HG02884 (cell line): ENCODE measurements around the gene TLL1.

Experiments
- ATAC-seq: cut with Tn5 transposase; IDR thresholded peaks from one replicate; pipeline ENCODE4 v1.9.1; 2021; ENCODE audit warnings: mild to moderate bottlenecking, moderate library complexity; ENCODE audit not compliant: unreplicated experiment

The TLL1 gene

GRCh38 chr4:165872461-165873297, at the start of gene TLL1:
Gene TLL1 (plus strand): TSS chr4:165873237. CDS start chr4:165873905, 668 bp downstream.
- no peak for ATAC-seq

DNA sequence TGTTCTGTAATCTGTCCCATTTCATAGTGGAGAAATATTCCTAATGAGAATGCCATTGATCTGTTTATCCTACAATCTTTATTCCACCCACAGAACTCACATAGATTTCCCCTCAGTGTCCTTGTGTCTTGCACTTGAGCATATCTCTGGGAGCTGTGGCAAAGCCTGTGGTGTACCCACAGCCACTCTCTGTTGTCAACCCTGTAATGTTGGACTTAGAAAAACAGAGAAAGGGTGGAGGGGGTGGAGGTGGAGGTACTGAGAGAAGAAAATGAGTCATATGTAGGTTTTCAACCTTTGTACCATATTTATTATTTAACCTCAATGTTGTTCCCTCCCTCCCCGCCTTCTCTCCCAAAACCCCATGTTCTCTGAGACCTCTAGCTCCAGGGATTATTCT, 46.9 kb upstream of the TLL1 start:
- ATAC-seq, result no peak

DNA sequence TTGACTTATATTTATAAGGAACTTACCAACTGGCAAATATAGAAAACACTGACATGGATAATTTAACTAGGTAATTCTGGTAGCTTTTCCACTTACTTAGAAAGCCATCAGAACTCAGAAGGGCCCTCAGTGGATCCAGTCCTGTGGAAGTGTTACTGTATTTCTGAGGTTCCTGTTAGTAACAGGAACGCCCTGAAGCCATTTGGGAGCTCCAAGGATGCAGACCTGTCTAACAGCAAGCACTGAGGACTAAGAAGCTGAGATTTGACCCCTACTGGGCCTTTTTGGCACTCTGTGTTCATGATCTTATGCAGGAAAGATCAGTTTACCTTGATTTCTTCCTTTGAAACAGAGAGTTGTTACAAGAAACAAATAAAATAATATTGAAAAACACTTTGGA, 46.0 kb upstream of the TLL1 start:
- no peak for ATAC-seq

DNA sequence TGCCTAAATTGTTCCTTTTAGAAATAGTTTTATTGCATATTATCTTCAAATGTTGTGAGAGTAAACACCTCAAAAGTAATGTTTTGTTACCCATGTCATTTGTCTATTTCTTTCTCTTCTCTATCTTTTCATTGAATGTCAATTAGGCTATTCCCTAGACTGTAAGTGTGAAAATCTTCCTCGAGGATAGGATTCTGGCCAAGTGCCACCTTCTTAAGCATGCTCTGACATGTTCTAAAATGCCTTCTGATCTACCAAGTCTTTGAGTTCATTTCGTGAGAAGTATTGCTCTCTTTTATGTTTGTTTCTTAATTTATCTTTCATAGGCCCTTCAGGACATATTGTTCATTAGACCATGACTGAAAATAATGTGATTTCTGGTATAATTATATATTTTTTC, 44.1 kb upstream of the TLL1 start:
- no peak for ATAC-seq

- no peak for ATAC-seq
Observed at GRCh38 chr4:165834116-165834515, 38.9 kb upstream of the TLL1 start.

- no peak for ATAC-seq
Observed at GRCh38 chr4:165838575-165838974, 34.5 kb upstream of the TLL1 start.

DNA sequence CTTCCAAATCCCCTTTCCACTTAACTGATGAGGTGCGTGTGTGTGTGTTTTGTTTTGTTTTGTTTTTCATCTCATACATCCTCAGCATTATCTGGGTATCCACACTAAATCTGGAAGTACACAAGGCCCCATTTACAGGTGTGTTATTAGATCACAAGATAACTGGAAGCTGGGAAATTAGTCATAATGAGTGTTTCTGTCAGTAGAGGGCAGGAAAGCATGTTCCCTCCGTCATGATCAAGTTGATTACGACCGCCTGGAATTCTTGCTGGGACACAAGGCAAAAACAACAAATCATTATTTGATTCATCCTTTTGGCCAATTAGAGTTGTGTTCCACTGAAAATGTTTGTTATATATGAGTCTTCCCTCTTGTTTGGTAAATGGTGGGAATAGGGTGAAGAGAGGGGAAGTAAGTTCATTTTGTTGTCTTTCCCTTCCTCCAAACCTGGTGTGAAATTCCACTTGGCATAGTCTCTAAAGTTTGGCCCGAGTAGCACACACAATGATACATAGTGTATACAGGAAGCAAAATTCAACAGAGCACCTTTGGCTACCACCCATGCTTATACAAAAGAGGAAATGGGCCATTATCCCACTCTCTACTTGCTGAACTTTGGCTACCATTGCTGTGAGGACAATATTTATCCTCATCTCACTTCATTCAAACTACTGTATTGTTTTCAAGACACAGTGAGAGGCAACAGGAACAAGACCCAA, 33.3 kb upstream of the TLL1 start:
- ATAC-seq, result no peak

- no peak for ATAC-seq
Observed at GRCh38 chr4:165842684-165843083, 30.4 kb upstream of the TLL1 start.

- ATAC-seq, result no peak
Observed at GRCh38 chr4:165844161-165844560, 28.9 kb upstream of the TLL1 start.

GRCh38 chr4:165851256-165851655, 21.8 kb upstream of the TLL1 start:
- ATAC-seq, result no peak

DNA sequence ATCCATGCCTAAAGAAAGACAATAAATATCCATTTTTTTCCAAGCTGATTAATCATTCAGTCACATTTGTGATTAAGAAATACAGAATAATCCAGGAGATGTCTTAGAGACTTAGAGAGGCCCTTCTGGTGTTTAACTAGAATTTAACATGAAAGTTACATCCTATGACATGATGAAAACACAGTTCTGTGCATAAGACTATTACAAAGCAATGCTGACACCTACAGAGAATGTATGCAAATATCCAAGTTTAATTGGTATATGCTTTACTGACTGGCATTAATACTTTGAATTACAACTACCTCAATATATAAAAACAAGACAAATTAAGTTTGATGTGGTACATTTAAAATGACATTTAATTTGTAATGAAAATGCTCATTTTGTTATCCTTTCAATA, 17.8 kb upstream of the TLL1 start:
- no peak for ATAC-seq

DNA sequence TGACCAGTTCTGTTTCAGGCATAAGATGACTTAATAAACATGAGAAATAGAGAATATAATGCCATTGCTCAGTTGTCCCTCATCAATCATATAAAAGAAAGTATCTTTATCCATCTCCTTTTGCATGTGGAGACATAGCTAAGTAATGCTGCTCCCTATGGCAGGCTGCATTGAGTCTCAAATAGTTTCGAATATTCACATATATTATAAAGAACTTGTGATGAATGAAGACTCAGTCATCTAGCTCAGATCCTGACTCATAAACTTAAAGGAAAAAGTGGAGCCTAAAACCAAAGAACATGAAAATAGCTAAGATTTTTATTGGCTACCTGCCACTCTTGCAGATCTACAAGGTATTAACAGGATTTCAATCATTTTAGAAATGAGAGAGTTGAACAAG, 11.7 kb upstream of the TLL1 start:
- ATAC-seq, result no peak

DNA sequence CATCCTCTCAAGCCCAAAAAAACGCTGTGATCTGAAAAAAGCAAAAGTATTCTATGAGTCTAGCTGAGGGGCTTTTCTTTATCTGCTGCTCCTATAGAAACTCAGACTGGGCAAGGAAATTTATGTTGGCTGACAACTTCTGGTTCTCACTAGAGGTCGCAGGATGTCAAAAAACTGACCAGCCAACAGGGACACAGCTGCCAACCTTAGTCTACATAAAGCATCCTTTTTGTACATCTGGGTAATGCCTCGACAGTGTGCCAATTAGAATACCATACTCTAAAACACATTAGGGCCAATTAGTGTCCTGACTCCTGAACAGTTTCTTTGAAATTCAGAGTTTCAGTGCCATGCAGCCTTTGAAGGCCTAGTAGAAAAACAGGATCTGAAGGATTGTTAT, 8.8 kb upstream of the TLL1 start:
- ATAC-seq, result no peak

DNA sequence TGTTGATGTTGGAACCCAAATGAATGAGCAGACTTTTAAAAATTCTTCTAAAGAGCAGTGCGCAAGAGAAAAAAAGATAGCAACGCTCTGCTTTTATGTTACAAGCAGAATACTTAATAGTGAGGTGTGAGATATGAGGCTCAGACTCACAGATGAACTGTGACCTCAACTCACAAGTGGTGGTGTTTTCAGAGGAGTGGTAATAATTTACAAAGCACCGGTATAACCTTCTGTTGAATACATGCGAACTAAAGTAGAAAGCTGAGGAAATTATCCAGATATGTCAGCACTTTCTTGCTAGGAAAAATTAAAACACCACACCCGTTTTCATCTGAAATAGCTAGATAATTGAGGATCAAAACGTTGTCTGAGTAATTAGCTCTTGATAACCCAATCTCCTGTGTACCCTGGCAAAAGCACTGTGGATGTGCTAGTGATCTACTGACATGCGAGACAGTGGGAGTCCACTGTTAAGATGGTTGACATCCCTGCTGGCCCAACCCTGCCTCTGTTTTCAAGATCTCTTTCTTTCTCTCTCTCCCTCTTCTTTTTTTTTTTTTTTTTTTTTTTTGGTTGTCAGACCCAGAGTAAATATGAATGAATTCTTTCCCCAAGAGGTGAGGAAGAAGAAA, 6.9 kb upstream of the TLL1 start:
- ATAC-seq, result no peak

GRCh38 chr4:165867961-165868360, 5.1 kb upstream of the TLL1 start:
- no peak for ATAC-seq

DNA sequence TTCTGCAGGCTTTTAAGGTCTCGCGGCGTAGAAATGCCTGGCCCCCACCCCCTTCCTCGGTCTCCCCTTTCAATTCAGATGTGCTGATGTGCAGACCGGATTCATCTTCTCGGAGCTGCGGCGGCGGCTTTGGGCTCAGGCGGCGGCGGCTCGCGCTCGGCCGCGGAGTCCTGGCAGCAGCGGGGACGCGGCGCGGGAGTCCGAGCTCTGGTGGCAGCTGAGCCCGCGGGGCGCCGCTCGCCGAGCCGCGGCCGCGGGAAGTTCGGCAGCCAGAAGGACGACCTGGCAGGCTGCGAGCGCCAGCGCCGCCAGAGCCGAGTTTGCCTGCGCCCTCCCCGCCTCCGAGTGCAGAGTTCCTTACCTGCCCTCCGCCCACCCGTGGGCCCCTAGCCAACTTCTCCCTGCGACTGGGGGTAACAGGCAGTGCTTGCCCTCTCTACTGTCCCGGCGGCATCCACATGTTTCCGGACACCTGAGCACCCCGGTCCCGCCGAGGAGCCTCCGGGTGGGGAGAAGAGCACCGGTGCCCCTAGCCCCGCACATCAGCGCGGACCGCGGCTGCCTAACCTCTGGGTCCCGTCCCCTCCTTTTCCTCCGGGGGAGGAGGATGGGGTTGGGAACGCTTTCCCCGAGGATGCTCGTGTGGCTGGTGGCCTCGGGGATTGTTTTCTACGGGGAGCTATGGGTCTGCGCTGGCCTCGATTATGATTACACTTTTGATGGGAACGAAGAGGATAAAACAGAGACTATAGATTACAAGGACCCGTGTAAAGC, 448 bp downstream of the TLL1 start:
- ATAC-seq, result no peak

- ATAC-seq, result no peak
Observed at GRCh38 chr4:165874072-165874790, 1.2 kb downstream of the TLL1 start.

DNA sequence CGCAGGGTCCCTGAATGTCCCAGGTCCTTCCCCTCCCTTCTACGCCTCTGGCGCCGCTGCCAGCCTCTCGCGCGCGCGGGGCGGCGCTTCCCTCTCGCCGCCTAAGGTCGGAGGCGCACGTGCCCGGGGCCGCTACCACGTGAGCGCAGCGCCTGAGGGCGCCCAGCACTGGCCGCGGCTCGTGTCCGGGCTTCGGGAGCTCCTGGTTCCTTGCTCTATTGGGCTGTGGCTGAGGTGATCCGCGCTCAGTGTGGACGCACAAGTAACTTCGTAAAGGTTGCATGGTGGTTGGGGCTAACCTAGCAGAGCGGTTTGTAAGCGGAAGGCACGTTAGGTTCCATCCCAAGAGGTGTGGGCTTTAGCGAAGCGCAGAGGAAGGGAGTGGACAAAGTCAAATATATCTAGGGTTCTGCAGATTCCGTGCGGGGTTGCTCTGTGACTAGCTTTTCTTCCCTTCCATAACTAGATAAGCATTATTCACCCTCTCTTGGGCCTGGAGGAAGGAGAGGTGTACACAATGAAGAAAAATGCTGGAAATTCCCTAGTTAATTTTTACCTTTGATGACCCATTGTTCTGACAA, 1.8 kb downstream of the TLL1 start:
- no peak for ATAC-seq

DNA sequence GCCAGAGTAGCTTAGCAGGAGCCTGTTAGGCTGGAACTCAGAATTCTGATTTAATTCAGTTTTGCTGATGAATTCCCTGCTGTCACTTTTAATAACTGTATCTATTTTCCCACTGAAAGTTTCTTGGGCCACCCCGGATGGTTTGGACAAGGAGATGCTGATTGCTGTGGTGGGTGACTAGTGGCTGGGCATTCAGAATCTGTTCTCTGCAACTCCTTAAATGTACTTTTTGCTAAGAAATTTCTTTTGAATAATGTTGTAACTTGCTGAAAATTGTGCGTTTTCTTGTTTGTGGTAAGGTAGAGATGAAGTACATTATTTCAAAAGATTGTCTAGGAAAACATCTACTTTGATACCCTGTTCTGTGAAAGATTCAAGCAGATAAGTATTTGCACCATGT, 2.4 kb downstream of the TLL1 start:
- ATAC-seq, result no peak

DNA sequence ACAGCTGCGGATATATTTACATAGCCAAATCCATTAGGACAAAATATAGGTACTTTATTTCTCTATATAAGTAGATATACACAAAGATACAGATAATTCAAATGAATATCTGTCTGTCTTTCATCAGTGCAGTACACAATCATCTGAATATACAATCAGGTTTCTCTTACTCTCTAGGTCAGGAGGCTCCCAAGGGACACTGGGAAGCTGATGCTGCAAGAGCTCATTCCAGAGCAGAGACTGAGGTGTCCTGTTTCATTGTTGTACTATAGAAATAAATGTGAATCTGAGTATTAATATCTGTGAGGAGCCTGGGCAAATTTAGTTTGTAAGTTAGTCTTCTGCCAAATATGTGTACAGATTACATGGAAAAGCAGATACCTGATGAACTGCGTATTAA, 4.2 kb downstream of the TLL1 start:
- no peak for ATAC-seq
